ENCODE data around the gene LRRC74A. TPM values are rescaled to one million over a fixed set of nuclear protein-coding genes. Genes with fewer than 3 reads are reported as not detected.

LRRC74A gene
- total RNA-seq, 4 donors from 2014 or later: not detected

GRCh38 chr14:76870166-76870565 lies 44.0 kb downstream of the LRRC74A start:
- no peaks in the 10 kb centered on the region for H3K27me3 ChIP-seq
- no peaks in the 10 kb centered on the region for H3K4me1 ChIP-seq
- intact Hi-C loops (cut with DNase I): no loop called here
- no peak overlapping the region for H3K4me3 ChIP-seq (replicated peaks in 1 of 3)
- no peaks in the 10 kb centered on the region for H3K36me3 ChIP-seq
- TF ChIP-seq POLR2A (IDR thresholded peaks at IDR 0.05) (no peak), CTCF (IDR thresholded peaks at IDR 0.05) (no peak)
- WGBS, 2 donors: 68 to 74% methylated on average over 7 of the region's 7 CpGs
- H3K9me3 ChIP-seq: no peaks in the 10 kb centered on the region
- no peak overlapping the region for H3K27ac ChIP-seq
- DNase-seq: no peak

GRCh38 chr14:76872796-76873432 lies 46.7 kb downstream of the LRRC74A start:
- 30 to 31% methylated on average over 12 of the region's 12 CpGs for WGBS, 2 donors
- intact Hi-C loops (cut with DNase I): loop anchor here (2.0 kb wide), 1 partner anchor 196 kb away; no protein-coding TSS in a partner anchor
- Histone ChIP-seq H3K27ac (no peak overlapping the region), H3K4me3 (replicated peaks in 1 of 3) (no peak overlapping the region), H3K36me3 (no peaks in the 10 kb centered on the region), H3K27me3 (no peaks in the 10 kb centered on the region), H3K4me1 (no peaks in the 10 kb centered on the region), H3K9me3 (no peaks in the 10 kb centered on the region)
- peak; percentile 54 to 58 for DNase-seq
- TF ChIP-seq CTCF (IDR thresholded peaks at IDR 0.05) (peak; percentile 74 to 90 (median 84)), POLR2A (IDR thresholded peaks at IDR 0.05) (no peak)

GRCh38 chr14:76874734-76875133 lies 48.5 kb downstream of the LRRC74A start:
- no peak overlapping the region for H3K4me3 ChIP-seq (replicated peaks in 1 of 3)
- DNase-seq: no peak
- H3K9me3 ChIP-seq: no peaks in the 10 kb centered on the region
- no peaks in the 10 kb centered on the region for H3K27me3 ChIP-seq
- intact Hi-C loops (cut with DNase I): loop anchor here (5.0 kb wide), 1 partner anchor 38 kb away; no protein-coding TSS in a partner anchor
- H3K36me3 ChIP-seq: no peaks in the 10 kb centered on the region
- no peak for TF ChIP-seq CTCF (IDR thresholded peaks at IDR 0.05)
- TF ChIP-seq POLR2A (IDR thresholded peaks at IDR 0.05): no peak
- H3K27ac ChIP-seq: no peak overlapping the region
- H3K4me1 ChIP-seq: no peaks in the 10 kb centered on the region
- 51 to 82% methylated on average over 6 to 8 of the region's 8 CpGs for WGBS, 2 donors

GRCh38 chr14:76876076-76876475 lies 49.9 kb downstream of the LRRC74A start:
- Histone ChIP-seq H3K4me1 (no peaks in the 10 kb centered on the region), H3K4me3 (replicated peaks in 1 of 3) (no peak overlapping the region), H3K36me3 (no peaks in the 10 kb centered on the region), H3K9me3 (no peaks in the 10 kb centered on the region), H3K27ac (no peak overlapping the region), H3K27me3 (no peaks in the 10 kb centered on the region)
- intact Hi-C loops (cut with DNase I): loop anchor here (5.0 kb wide), 1 partner anchor 36 kb away; no protein-coding TSS in a partner anchor
- peak; percentile 52 to 62 for DNase-seq
- 44 to 47% methylated on average over 3 of the region's 3 CpGs for WGBS, 2 donors
- TF ChIP-seq CTCF (IDR thresholded peaks at IDR 0.05): peak; percentile 68 to 97 (median 95)
- no peak for TF ChIP-seq POLR2A (IDR thresholded peaks at IDR 0.05)

GRCh38 chr14:76877871-76878270 lies 51.7 kb downstream of the LRRC74A start:
- Histone ChIP-seq H3K36me3 (no peaks in the 10 kb centered on the region), H3K4me3 (replicated peaks in 1 of 3) (no peak overlapping the region), H3K4me1 (no peaks in the 10 kb centered on the region), H3K9me3 (no peaks in the 10 kb centered on the region), H3K27me3 (no peaks in the 10 kb centered on the region), H3K27ac (no peak overlapping the region)
- intact Hi-C loops (cut with DNase I): loop anchor here (5.0 kb wide), 1 partner anchor 34 kb away; no protein-coding TSS in a partner anchor
- 83 to 87% methylated on average over 5 of the region's 5 CpGs for WGBS, 2 donors
- no peak for DNase-seq
- TF ChIP-seq POLR2A (IDR thresholded peaks at IDR 0.05) (no peak), CTCF (IDR thresholded peaks at IDR 0.05) (no peak)

Data from thyroid gland (tissue), 4 donors.